Measurements from ENCODE around the gene TARBP1.

DNA sequence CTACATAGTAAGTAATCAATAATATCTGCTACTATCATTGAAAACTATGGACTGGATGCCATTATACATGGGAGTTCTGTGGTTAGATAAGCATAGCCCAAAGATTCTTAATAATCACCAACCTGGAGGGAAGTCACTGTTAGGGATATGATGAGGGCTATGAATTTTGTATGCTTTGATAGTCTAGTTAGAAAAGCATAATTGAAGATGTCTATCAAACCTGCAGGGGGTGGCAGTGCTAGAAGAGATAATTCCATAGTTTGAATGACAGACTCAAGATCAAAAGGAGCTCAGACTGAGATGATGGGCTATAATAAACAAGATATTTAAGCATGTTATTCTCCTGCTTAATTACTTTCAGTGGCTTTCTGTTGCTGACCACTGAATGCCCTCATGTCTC, 121.1 kb downstream of the TARBP1 start:
- TF ChIP-seq POLR2A (IDR thresholded peaks at IDR 0.05), result no peak
- no peak for TF ChIP-seq CTCF (IDR thresholded peaks at IDR 0.05)

All from thyroid gland (tissue), 4 donors.